Type B pancreatic cell (in vitro differentiated cells): ENCODE measurements around the gene ASCC1. TPM values are rescaled to one million over a fixed set of nuclear protein-coding genes. Genes with fewer than 3 reads are reported as not detected.

Experiments used
- DNase-seq: peaks from one replicate; pipeline ENCODE4 v3.0.0; 2021; ENCODE audit warnings: mixed read lengths; ENCODE audit not compliant: unreplicated experiment; ENCODE audit errors: extremely low spot score
- H3K27ac Mint-ChIP-seq: 2 replicates; pipeline ENCODE4 v1.8.0; 2021; ENCODE audit warnings: mild to moderate bottlenecking, mixed read lengths
- H3K27me3 Mint-ChIP-seq: 2 replicates; pipeline ENCODE4 v1.8.0; 2021; ENCODE audit warnings: mixed read lengths
- H3K36me3 Mint-ChIP-seq: 2 replicates; pipeline ENCODE4 v1.8.0; 2021; ENCODE audit warnings: mixed read lengths
- H3K4me1 Mint-ChIP-seq: one replicate; pipeline ENCODE4 v1.8.0; 2021; ENCODE audit warnings: mixed read lengths; ENCODE audit not compliant: unreplicated experiment
- H3K4me3 Mint-ChIP-seq: 2 replicates; pipeline ENCODE4 v1.8.0; 2021; ENCODE audit warnings: mild to moderate bottlenecking, mixed read lengths
- H3K9me3 Mint-ChIP-seq: 2 replicates; pipeline ENCODE4 v1.8.0; 2021; ENCODE audit warnings: mixed read lengths
- total RNA-seq: library from RNA; stranded (reverse); gene quantifications from 2 replicates; pipeline ENCODE4 v1.2.1, GENCODE V29; 2021; ENCODE audit warnings: low replicate concordance
- TF ChIP-seq, protein P1 (sequence below): fragments of 200-600 bp; sonication (generic); conservative IDR thresholded peaks from 2 replicates; pipeline ENCODE4 v1.5.0; 2021; ENCODE audit warnings: antibody characterized with exemption, mild to moderate bottlenecking

The ASCC1 gene
- total RNA-seq, 1 donor from 2014 or later = 32.8 TPM

DNA sequence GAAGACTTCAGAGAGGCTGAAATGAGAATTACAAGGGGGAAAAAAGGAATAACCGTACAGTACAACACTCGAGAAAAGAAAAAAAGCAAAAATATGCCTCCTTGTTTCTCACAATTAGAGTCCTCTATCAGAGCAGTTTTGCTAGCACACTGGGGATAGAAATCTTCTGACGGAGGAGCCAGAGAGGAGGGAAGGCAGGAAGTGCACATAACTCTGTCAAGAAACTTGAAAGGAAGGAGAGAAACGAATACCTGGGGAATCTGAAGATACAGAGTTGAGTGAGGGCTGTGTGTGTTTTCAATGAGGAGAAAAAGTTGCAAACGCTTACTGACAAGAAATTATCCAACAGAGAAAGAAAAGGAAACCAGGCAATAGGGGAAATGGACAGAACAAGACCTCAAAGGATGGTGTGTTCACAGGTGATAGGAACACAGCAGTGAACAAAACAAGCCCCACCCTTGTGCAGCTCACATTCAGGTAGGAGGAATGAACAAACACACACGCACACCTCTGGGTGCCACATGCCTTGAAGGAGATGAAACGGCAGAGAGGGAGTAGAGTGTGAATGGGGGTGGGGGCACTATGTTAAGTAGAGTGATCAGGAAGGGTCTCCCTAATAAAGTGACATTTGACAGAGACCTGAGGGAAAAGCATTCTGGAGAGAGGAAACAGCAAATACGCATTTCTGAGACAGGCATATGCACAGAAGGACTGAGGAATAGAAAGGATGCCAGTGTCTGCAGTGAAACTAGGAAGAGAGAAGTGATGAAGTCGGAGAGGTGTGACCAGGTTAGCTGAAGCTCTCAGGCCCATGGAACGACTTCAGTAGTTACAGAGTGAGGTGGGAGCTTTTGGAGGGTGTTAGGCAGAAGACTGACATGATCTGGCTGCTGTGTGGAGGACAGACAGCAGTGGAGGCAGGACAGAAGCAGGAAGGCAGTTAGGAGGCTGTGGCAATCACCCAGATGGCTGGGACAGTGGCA is 81.0 kb downstream of the ASCC1 start:
- H3K36me3 Mint-ChIP-seq = peaks cover 23% of the 10 kb centered on the region
- H3K4me1 Mint-ChIP-seq = peaks cover 6% of the 10 kb centered on the region
- H3K9me3 Mint-ChIP-seq = no peaks in the 10 kb centered on the region
- DNase-seq = no peak
- H3K27ac Mint-ChIP-seq = no peak overlapping the region
- no peak overlapping the region for H3K4me3 Mint-ChIP-seq
- no peaks in the 10 kb centered on the region for H3K27me3 Mint-ChIP-seq
- TF ChIP-seq, protein P1, sequence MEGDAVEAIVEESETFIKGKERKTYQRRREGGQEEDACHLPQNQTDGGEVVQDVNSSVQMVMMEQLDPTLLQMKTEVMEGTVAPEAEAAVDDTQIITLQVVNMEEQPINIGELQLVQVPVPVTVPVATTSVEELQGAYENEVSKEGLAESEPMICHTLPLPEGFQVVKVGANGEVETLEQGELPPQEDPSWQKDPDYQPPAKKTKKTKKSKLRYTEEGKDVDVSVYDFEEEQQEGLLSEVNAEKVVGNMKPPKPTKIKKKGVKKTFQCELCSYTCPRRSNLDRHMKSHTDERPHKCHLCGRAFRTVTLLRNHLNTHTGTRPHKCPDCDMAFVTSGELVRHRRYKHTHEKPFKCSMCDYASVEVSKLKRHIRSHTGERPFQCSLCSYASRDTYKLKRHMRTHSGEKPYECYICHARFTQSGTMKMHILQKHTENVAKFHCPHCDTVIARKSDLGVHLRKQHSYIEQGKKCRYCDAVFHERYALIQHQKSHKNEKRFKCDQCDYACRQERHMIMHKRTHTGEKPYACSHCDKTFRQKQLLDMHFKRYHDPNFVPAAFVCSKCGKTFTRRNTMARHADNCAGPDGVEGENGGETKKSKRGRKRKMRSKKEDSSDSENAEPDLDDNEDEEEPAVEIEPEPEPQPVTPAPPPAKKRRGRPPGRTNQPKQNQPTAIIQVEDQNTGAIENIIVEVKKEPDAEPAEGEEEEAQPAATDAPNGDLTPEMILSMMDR = no peak

DNA sequence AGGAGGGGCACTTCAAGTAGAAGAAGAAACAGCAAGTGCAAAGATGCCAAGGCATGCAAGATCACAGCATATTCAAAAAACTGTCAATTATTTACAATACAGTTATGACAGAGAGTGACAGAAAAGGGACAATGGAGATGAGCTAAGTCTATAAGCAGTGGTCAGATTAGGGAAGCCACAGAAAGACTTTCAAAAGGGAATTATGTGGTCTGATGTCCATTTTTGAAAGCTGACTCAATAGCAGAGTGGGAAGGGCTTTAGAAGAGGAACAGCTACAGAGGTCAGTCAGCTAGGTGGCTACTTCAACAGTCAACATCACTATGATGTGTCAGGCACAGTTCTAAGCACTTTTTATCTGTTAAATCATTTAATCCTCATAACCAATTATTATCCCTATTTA is 82.6 kb downstream of the ASCC1 start:
- Mint-ChIP-seq H3K27me3 (no peaks in the 10 kb centered on the region), H3K9me3 (no peaks in the 10 kb centered on the region)

DNA sequence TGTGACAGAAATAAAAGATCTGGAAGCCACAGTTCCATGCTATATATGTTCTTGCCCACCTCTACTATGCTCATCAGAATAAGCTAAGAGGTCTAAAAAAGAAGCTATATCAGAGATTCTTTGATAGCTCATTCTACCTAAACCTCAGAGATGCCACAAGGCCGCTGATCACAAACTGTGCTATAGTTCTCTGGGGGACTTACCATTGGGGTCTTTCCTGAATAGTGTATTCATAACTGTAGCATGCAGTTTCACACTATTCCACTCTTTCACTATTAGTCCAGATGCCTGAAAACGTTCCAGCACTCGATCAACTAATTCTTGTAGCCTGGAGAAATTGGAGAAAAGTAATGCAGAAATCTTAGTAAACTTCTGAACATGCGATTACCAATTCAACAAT is 83.2 kb downstream of the ASCC1 start:
- Mint-ChIP-seq H3K4me1 (peaks cover 6% of the 10 kb centered on the region), H3K4me3 (no peak overlapping the region), H3K9me3 (no peaks in the 10 kb centered on the region), H3K27me3 (no peaks in the 10 kb centered on the region), H3K27ac (no peak overlapping the region), H3K36me3 (peaks cover 23% of the 10 kb centered on the region)
- DNase-seq = no peak
- TF ChIP-seq, protein P1 = no peak

More for the DNA sequence above, 82.6 kb downstream of the ASCC1 start:
- Mint-ChIP-seq H3K4me1 (peaks cover 6% of the 10 kb centered on the region), H3K4me3 (no peak overlapping the region), H3K27ac (no peak overlapping the region), H3K36me3 (peaks cover 23% of the 10 kb centered on the region)
- DNase-seq = no peak
- TF ChIP-seq, protein P1 = no peak

DNA sequence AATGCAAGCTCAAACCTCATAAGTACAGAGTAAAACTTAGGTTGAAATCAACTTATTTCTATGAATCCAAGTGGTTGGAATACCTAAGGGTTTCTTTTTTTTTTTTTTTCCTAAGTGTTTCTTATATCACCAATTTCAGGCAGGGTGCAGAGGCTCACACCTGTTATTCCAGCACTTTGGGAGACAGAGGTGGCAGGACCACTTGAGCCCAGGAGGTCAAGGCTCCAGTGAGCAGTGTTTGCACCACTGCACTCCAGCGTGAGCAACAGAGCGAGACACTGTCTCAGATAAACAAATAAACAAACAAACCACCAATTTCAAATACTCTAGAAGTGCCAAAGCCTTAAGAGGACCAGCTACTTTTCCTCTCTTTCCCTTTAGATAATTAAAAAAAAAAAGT is 88.5 kb downstream of the ASCC1 start:
- H3K27me3 Mint-ChIP-seq = no peaks in the 10 kb centered on the region
- no peaks in the 10 kb centered on the region for H3K9me3 Mint-ChIP-seq
- H3K27ac Mint-ChIP-seq = no peak overlapping the region
- TF ChIP-seq, protein P1 = no peak
- peaks cover 15% of the 10 kb centered on the region for H3K4me1 Mint-ChIP-seq
- H3K4me3 Mint-ChIP-seq = no peak overlapping the region
- DNase-seq = no peak
- H3K36me3 Mint-ChIP-seq = peaks cover 10% of the 10 kb centered on the region

DNA sequence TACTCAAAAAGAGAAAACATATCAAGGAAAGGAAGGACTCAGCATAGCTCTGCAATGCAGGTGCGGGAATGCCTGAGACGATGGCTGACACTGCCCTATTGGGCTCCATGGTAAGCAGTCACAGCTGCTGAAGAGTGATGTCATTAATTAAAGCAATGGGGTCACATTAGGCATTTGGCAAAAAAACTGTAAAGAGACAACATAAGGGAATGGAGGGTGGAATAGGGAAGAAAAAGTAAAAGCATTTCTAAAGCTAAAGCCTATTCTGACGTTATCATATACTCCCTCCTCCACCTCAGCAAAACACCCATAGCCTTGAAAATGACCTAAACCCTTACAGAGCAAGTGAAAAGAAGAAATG is 89.2 kb downstream of the ASCC1 start:
- TF ChIP-seq, protein P1 = no peak
- H3K4me3 Mint-ChIP-seq = no peak overlapping the region
- no peaks in the 10 kb centered on the region for H3K9me3 Mint-ChIP-seq
- H3K27me3 Mint-ChIP-seq = no peaks in the 10 kb centered on the region
- H3K36me3 Mint-ChIP-seq = peaks cover 9% of the 10 kb centered on the region
- H3K4me1 Mint-ChIP-seq = peaks cover 15% of the 10 kb centered on the region
- no peak overlapping the region for H3K27ac Mint-ChIP-seq
- DNase-seq = no peak
